HEK293 (cell line): ENCODE data around the gene SIRT1.
A peak's percentile ranks its signal among the peaks of the same experiment; 100 is the strongest.

ENCODE experiments used
- GFI1B ChIP-seq: fragments of 450-650 bp; formaldehyde crosslinking; IDR thresholded peaks from 2 replicates; pipeline ENCODE4 v1.5.1; 2016; ENCODE audit warnings: missing biosample characterization, missing genetic modification characterization
- GLI4 ChIP-seq: fragments of 450-650 bp; formaldehyde crosslinking; IDR thresholded peaks from 2 replicates; pipeline ENCODE4 v1.5.1; 2016; ENCODE audit warnings: missing biosample characterization, missing genetic modification characterization
- GLIS2 ChIP-seq: fragments of 450-650 bp; formaldehyde crosslinking; IDR thresholded peaks from 2 replicates; pipeline ENCODE4 v1.5.1; 2016; ENCODE audit warnings: missing biosample characterization, missing genetic modification characterization
- HOXD13 ChIP-seq: sonication (generic); formaldehyde crosslinking; IDR thresholded peaks from 2 replicates; pipeline ENCODE4 v1.8.0; 2022; ENCODE audit warnings: missing genetic modification reagents, borderline replicate concordance
- MZF1 ChIP-seq: fragments of 450-650 bp; formaldehyde crosslinking; IDR thresholded peaks from 2 replicates; pipeline ENCODE4 v1.5.1; 2017; ENCODE audit warnings: missing biosample characterization, missing genetic modification characterization, borderline replicate concordance
- OSR2 ChIP-seq: fragments of 450-650 bp; formaldehyde crosslinking; IDR thresholded peaks from 2 replicates; pipeline ENCODE4 v1.5.1; 2016; ENCODE audit warnings: missing biosample characterization, missing genetic modification characterization
- OVOL3 ChIP-seq: fragments of 450-650 bp; formaldehyde crosslinking; IDR thresholded peaks from 2 replicates; pipeline ENCODE4 v1.5.1; 2016; ENCODE audit warnings: missing biosample characterization, missing genetic modification characterization
- SALL2 ChIP-seq: fragments of 450-650 bp; formaldehyde crosslinking; IDR thresholded peaks from 2 replicates; pipeline ENCODE4 v1.5.0; 2017; ENCODE audit warnings: missing biosample characterization, mild to moderate bottlenecking, missing genetic modification characterization, borderline replicate concordance
- ZBTB20 ChIP-seq: fragments of 450-650 bp; formaldehyde crosslinking; IDR thresholded peaks from 2 replicates; pipeline ENCODE4 v1.5.1; 2016; ENCODE audit warnings: missing biosample characterization, missing genetic modification characterization
- ZNF132 ChIP-seq: fragments of 450-650 bp; formaldehyde crosslinking; IDR thresholded peaks from 2 replicates; pipeline ENCODE4 v1.5.1; 2017; ENCODE audit warnings: missing biosample characterization, missing genetic modification characterization, borderline replicate concordance
- ZNF16 ChIP-seq: fragments of 450-650 bp; formaldehyde crosslinking; IDR thresholded peaks from 2 replicates; pipeline ENCODE4 v1.5.1; 2016; ENCODE audit warnings: low read depth, missing biosample characterization, missing genetic modification characterization
- ZNF335 ChIP-seq: fragments of 450-650 bp; formaldehyde crosslinking; conservative IDR thresholded peaks from 2 replicates; pipeline ENCODE4 v1.5.1; 2016; ENCODE audit warnings: missing biosample characterization, missing genetic modification characterization
- ZNF366 ChIP-seq: fragments of 450-650 bp; formaldehyde crosslinking; conservative IDR thresholded peaks from 2 replicates; pipeline ENCODE4 v1.5.1; 2016; ENCODE audit warnings: missing biosample characterization, missing genetic modification characterization
- ZNF37A ChIP-seq: fragments of 450-650 bp; IDR thresholded peaks from 2 replicates; pipeline ENCODE4 v1.5.1; 2018; ENCODE audit warnings: missing biosample characterization, missing genetic modification characterization
- ZNF48 ChIP-seq: fragments of 450-650 bp; formaldehyde crosslinking; IDR thresholded peaks from 2 replicates; pipeline ENCODE4 v1.5.1; 2016; ENCODE audit warnings: missing biosample characterization, missing genetic modification characterization
- ZNF501 ChIP-seq: fragments of 450-650 bp; formaldehyde crosslinking; IDR thresholded peaks from 2 replicates; pipeline ENCODE4 v1.5.1; 2016; ENCODE audit warnings: missing biosample characterization, missing genetic modification characterization
- ZNF514 ChIP-seq: fragments of 450-650 bp; formaldehyde crosslinking; IDR thresholded peaks from 2 replicates; pipeline ENCODE4 v1.5.1; 2016; ENCODE audit warnings: missing biosample characterization, missing genetic modification characterization
- ZNF561 ChIP-seq: fragments of 450-650 bp; IDR thresholded peaks from 2 replicates; pipeline ENCODE4 v1.5.1; 2018; ENCODE audit warnings: missing biosample characterization, missing genetic modification characterization, borderline replicate concordance
- ZNF571 ChIP-seq: fragments of 450-650 bp; formaldehyde crosslinking; IDR thresholded peaks from 2 replicates; pipeline ENCODE4 v1.5.0; 2017; ENCODE audit warnings: missing biosample characterization, missing genetic modification characterization
- ZNF610 ChIP-seq: fragments of 450-650 bp; formaldehyde crosslinking; IDR thresholded peaks from 2 replicates; pipeline ENCODE4 v1.5.1; 2016; ENCODE audit warnings: missing biosample characterization, missing genetic modification characterization, borderline replicate concordance
- ZNF830 ChIP-seq: fragments of 450-650 bp; IDR thresholded peaks from 2 replicates; pipeline ENCODE4 v1.5.0; 2018; ENCODE audit warnings: missing biosample characterization, missing genetic modification characterization, low read depth, mild to moderate bottlenecking, moderate library complexity
- ZNF843 ChIP-seq: fragments of 450-650 bp; formaldehyde crosslinking; IDR thresholded peaks from 2 replicates; pipeline ENCODE4 v1.5.1; 2016; ENCODE audit warnings: missing biosample characterization, missing genetic modification characterization
- TF ChIP-seq, protein P1 (sequence below): fragments of 450-650 bp; formaldehyde crosslinking; IDR thresholded peaks from 2 replicates; pipeline ENCODE4 v1.5.1; 2016; ENCODE audit warnings: missing biosample characterization, missing genetic modification characterization
- TF ChIP-seq, protein P2 (sequence below): fragments of 450-650 bp; formaldehyde crosslinking; IDR thresholded peaks from 2 replicates; pipeline ENCODE4 v1.5.1; 2017; ENCODE audit warnings: missing biosample characterization, missing genetic modification characterization
- TF ChIP-seq, protein P3 (sequence below): fragments of 450-650 bp; formaldehyde crosslinking; IDR thresholded peaks from 2 replicates; pipeline ENCODE4 v1.5.1; 2016; ENCODE audit warnings: missing biosample characterization, missing genetic modification characterization, borderline replicate concordance
- TF ChIP-seq, protein P4 (sequence below): fragments of 450-650 bp; formaldehyde crosslinking; IDR thresholded peaks from 2 replicates; pipeline ENCODE4 v1.5.1; 2016; ENCODE audit warnings: missing biosample characterization, missing genetic modification characterization
- TF ChIP-seq, protein P5 (sequence below): IDR thresholded peaks from 2 replicates; pipeline ENCODE4 v1.6.1; 2011; ENCODE audit warnings: mild to moderate bottlenecking, low read depth, low read length, borderline replicate concordance
- TF ChIP-seq, protein P6 (sequence below): fragments of 450-650 bp; formaldehyde crosslinking; IDR thresholded peaks from 2 replicates; pipeline ENCODE4 v1.5.0; 2017; ENCODE audit warnings: missing biosample characterization, missing genetic modification characterization, borderline replicate concordance
- TF ChIP-seq, protein P7 (sequence below): fragments of 450-650 bp; formaldehyde crosslinking; IDR thresholded peaks from 2 replicates; pipeline ENCODE4 v1.5.1; 2017; ENCODE audit warnings: missing biosample characterization, missing genetic modification characterization

SIRT1 gene

DNA sequence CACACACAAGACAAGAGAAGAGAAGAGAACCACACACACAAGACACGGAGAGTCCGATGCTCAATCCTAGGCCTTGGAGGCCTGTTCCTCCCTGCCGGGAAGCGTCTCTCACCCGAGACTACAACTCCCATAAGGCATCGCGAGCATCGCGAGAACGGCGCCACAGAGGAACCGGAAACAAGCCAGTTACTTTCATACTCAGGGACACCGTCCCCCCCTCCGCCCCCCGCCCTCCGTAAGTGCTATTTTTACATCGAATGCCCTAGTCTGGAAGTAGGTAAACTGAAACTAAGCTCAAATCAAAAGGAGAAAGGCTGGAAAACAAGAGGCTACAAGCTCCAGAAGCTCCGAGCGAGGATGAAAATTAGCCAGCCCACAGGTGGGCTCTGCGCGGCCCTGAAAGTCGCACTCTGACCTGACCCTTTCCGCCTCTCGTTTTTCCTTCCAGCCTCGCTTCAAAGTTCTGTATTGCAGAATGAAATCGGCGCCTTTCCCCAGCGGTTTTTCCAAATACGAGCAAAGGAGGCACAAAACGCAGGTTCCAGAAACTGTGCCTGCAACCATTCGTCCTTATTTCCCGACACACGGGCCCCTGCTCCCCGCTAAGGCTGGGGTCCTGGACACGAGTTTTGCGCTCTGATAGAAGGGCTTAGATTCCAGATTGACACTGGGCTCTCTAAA, 35.0 kb upstream of the SIRT1 start (continued):
- TF ChIP-seq ZNF843 (tag by site-specific recombination) (peak; percentile 41; the same call in 1 of the 2 replicates), ZNF48 (no peak), GLIS2 (no peak), GFI1B (no peak), ZNF16 (tag by site-specific recombination) (no peak), ZBTB20 (peak; percentile 79), ZNF37A (tag by site-specific recombination) (no peak), HOXD13 (CRISPR knock-in tag) (0 out of 2 replicates have a peak, but pooled peaks have one; percentile 10), ZNF514 (tag by site-specific recombination) (no peak), GLI4 (0 out of 2 replicates have a peak, but pooled peaks have one; percentile 19), ZNF366 (tag by site-specific recombination) (peak; percentile 47; the same call in 1 of the 2 replicates), MZF1 (no peak), ZNF830 (tag by site-specific recombination) (no peak), OSR2 (tag by site-specific recombination) (no peak), ZNF335 (peak; percentile 86), ZNF501 (tag by site-specific recombination) (peak; percentile 78), SALL2 (tag by site-specific recombination) (no peak), OVOL3 (tag by site-specific recombination) (peak; percentile 89; the same call in 1 of the 2 replicates), ZNF571 (tag by site-specific recombination) (no peak), ZNF610 (tag by site-specific recombination) (no peak), ZNF132 (tag by site-specific recombination) (no peak), ZNF561 (tag by site-specific recombination) (no peak)
- TF ChIP-seq, protein P1, sequence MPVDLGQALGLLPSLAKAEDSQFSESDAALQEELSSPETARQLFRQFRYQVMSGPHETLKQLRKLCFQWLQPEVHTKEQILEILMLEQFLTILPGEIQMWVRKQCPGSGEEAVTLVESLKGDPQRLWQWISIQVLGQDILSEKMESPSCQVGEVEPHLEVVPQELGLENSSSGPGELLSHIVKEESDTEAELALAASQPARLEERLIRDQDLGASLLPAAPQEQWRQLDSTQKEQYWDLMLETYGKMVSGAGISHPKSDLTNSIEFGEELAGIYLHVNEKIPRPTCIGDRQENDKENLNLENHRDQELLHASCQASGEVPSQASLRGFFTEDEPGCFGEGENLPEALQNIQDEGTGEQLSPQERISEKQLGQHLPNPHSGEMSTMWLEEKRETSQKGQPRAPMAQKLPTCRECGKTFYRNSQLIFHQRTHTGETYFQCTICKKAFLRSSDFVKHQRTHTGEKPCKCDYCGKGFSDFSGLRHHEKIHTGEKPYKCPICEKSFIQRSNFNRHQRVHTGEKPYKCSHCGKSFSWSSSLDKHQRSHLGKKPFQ (tag by site-specific recombination): no peak
- TF ChIP-seq, protein P2, sequence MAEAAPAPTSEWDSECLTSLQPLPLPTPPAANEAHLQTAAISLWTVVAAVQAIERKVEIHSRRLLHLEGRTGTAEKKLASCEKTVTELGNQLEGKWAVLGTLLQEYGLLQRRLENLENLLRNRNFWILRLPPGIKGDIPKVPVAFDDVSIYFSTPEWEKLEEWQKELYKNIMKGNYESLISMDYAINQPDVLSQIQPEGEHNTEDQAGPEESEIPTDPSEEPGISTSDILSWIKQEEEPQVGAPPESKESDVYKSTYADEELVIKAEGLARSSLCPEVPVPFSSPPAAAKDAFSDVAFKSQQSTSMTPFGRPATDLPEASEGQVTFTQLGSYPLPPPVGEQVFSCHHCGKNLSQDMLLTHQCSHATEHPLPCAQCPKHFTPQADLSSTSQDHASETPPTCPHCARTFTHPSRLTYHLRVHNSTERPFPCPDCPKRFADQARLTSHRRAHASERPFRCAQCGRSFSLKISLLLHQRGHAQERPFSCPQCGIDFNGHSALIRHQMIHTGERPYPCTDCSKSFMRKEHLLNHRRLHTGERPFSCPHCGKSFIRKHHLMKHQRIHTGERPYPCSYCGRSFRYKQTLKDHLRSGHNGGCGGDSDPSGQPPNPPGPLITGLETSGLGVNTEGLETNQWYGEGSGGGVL (tag by site-specific recombination): no peak
- TF ChIP-seq, protein P3, sequence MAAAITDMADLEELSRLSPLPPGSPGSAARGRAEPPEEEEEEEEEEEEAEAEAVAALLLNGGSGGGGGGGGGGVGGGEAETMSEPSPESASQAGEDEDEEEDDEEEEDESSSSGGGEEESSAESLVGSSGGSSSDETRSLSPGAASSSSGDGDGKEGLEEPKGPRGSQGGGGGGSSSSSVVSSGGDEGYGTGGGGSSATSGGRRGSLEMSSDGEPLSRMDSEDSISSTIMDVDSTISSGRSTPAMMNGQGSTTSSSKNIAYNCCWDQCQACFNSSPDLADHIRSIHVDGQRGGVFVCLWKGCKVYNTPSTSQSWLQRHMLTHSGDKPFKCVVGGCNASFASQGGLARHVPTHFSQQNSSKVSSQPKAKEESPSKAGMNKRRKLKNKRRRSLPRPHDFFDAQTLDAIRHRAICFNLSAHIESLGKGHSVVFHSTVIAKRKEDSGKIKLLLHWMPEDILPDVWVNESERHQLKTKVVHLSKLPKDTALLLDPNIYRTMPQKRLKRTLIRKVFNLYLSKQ (tag by site-specific recombination): no peak
- TF ChIP-seq, protein P4, sequence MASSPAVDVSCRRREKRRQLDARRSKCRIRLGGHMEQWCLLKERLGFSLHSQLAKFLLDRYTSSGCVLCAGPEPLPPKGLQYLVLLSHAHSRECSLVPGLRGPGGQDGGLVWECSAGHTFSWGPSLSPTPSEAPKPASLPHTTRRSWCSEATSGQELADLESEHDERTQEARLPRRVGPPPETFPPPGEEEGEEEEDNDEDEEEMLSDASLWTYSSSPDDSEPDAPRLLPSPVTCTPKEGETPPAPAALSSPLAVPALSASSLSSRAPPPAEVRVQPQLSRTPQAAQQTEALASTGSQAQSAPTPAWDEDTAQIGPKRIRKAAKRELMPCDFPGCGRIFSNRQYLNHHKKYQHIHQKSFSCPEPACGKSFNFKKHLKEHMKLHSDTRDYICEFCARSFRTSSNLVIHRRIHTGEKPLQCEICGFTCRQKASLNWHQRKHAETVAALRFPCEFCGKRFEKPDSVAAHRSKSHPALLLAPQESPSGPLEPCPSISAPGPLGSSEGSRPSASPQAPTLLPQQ (tag by site-specific recombination): peak; percentile 35; the same call in 1 of the 2 replicates
- TF ChIP-seq, protein P5, sequence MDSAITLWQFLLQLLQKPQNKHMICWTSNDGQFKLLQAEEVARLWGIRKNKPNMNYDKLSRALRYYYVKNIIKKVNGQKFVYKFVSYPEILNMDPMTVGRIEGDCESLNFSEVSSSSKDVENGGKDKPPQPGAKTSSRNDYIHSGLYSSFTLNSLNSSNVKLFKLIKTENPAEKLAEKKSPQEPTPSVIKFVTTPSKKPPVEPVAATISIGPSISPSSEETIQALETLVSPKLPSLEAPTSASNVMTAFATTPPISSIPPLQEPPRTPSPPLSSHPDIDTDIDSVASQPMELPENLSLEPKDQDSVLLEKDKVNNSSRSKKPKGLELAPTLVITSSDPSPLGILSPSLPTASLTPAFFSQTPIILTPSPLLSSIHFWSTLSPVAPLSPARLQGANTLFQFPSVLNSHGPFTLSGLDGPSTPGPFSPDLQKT: no peak
- TF ChIP-seq, protein P6, sequence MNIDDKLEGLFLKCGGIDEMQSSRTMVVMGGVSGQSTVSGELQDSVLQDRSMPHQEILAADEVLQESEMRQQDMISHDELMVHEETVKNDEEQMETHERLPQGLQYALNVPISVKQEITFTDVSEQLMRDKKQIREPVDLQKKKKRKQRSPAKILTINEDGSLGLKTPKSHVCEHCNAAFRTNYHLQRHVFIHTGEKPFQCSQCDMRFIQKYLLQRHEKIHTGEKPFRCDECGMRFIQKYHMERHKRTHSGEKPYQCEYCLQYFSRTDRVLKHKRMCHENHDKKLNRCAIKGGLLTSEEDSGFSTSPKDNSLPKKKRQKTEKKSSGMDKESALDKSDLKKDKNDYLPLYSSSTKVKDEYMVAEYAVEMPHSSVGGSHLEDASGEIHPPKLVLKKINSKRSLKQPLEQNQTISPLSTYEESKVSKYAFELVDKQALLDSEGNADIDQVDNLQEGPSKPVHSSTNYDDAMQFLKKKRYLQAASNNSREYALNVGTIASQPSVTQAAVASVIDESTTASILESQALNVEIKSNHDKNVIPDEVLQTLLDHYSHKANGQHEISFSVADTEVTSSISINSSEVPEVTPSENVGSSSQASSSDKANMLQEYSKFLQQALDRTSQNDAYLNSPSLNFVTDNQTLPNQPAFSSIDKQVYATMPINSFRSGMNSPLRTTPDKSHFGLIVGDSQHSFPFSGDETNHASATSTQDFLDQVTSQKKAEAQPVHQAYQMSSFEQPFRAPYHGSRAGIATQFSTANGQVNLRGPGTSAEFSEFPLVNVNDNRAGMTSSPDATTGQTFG: no peak
- TF ChIP-seq, protein P7, sequence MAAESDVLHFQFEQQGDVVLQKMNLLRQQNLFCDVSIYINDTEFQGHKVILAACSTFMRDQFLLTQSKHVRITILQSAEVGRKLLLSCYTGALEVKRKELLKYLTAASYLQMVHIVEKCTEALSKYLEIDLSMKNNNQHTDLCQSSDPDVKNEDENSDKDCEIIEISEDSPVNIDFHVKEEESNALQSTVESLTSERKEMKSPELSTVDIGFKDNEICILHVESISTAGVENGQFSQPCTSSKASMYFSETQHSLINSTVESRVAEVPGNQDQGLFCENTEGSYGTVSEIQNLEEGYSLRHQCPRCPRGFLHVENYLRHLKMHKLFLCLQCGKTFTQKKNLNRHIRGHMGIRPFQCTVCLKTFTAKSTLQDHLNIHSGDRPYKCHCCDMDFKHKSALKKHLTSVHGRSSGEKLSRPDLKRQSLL (tag by site-specific recombination): no peak
